Nephron progenitor cell (in vitro differentiated cells): Measurements from ENCODE around the gene FETUB.

Experiments
- DNase-seq: peaks from one replicate; pipeline ENCODE4 v3.0.0; 2021
- H3K27ac Mint-ChIP-seq: 2 replicates; pipeline ENCODE4 v1.8.0; 2021; ENCODE audit warnings: mild to moderate bottlenecking, moderate library complexity, mixed read lengths
- H3K27me3 Mint-ChIP-seq: 2 replicates; pipeline ENCODE4 v1.8.0; 2021; ENCODE audit warnings: mild to moderate bottlenecking, low read depth, mixed read lengths; ENCODE audit not compliant: poor library complexity
- H3K36me3 Mint-ChIP-seq: 2 replicates; pipeline ENCODE4 v1.8.0; 2021; ENCODE audit warnings: low read depth, mixed read lengths
- H3K4me1 Mint-ChIP-seq: 2 replicates; pipeline ENCODE4 v1.8.0; 2021; ENCODE audit warnings: mixed read lengths
- H3K4me3 Mint-ChIP-seq: 2 replicates; pipeline ENCODE4 v1.8.0; 2021; ENCODE audit warnings: mild to moderate bottlenecking, moderate library complexity, mixed read lengths
- H3K9me3 Mint-ChIP-seq: 2 replicates; pipeline ENCODE4 v1.8.0; 2021; ENCODE audit warnings: mild to moderate bottlenecking, moderate library complexity, mixed read lengths
- CTCF ChIP-seq: fragments of 200-600 bp; sonication (generic); IDR thresholded peaks from 2 replicates; pipeline ENCODE4 v1.5.0; 2021; ENCODE audit warnings: antibody characterized with exemption

Gene FETUB

GRCh38 chr3:186651678-186652215 lies 11.5 kb downstream of the FETUB start:
- no peaks in the 10 kb centered on the region for H3K36me3 Mint-ChIP-seq
- H3K27me3 Mint-ChIP-seq: peaks cover 11% of the 10 kb centered on the region
- no peak for TF ChIP-seq CTCF
- H3K27ac Mint-ChIP-seq: no peak overlapping the region
- DNase-seq: no peak
- H3K4me1 Mint-ChIP-seq: peaks cover 24% of the 10 kb centered on the region
- H3K9me3 Mint-ChIP-seq: no peaks in the 10 kb centered on the region
- H3K4me3 Mint-ChIP-seq: no peak overlapping the region

- Mint-ChIP-seq H3K9me3 (peaks cover 3% of the 10 kb centered on the region), H3K36me3 (no peaks in the 10 kb centered on the region), H3K27me3 (peaks cover 11% of the 10 kb centered on the region), H3K4me1 (peaks cover 24% of the 10 kb centered on the region), H3K27ac (no peak overlapping the region), H3K4me3 (no peak overlapping the region)
- no peak for TF ChIP-seq CTCF
- DNase-seq: no peak
These were observed 13.0 kb downstream of the FETUB start for GRCh38 chr3:186653080-186653707.

GRCh38 chr3:186653984-186654383 lies 13.8 kb downstream of the FETUB start:
- peak; percentile 42 for DNase-seq
- Mint-ChIP-seq H3K9me3 (peaks cover 11% of the 10 kb centered on the region), H3K4me3 (no peak overlapping the region), H3K27me3 (peaks cover 11% of the 10 kb centered on the region), H3K27ac (no peak overlapping the region), H3K36me3 (no peaks in the 10 kb centered on the region), H3K4me1 (peaks cover 24% of the 10 kb centered on the region)
- peak; percentile 18 for TF ChIP-seq CTCF

GRCh38 chr3:186663361-186664118 lies 23.3 kb downstream of the FETUB start:
- Mint-ChIP-seq H3K4me1 (peaks cover 31% of the 10 kb centered on the region), H3K36me3 (no peaks in the 10 kb centered on the region), H3K4me3 (no peak overlapping the region), H3K9me3 (peaks cover 8% of the 10 kb centered on the region), H3K27ac (no peak overlapping the region), H3K27me3 (peaks cover 6% of the 10 kb centered on the region)
- DNase-seq: no peak
- TF ChIP-seq CTCF: no peak

- no peak for DNase-seq
- no peak for TF ChIP-seq CTCF
- H3K4me3 Mint-ChIP-seq: no peak overlapping the region
- peaks cover 31% of the 10 kb centered on the region for H3K4me1 Mint-ChIP-seq
- H3K27me3 Mint-ChIP-seq: peaks cover 6% of the 10 kb centered on the region
- H3K9me3 Mint-ChIP-seq: peaks cover 3% of the 10 kb centered on the region
- H3K36me3 Mint-ChIP-seq: no peaks in the 10 kb centered on the region
- no peak overlapping the region for H3K27ac Mint-ChIP-seq
These were observed 23.9 kb downstream of the FETUB start for GRCh38 chr3:186664119-186664495.
